HG03558 (cell line): ENCODE results near the gene LAPTM4A.

Experiments used
- ATAC-seq: cut with Tn5 transposase; IDR thresholded peaks from one replicate; pipeline ENCODE4 v1.9.1; 2021; ENCODE audit warnings: moderate number of reproducible peaks; ENCODE audit not compliant: unreplicated experiment; ENCODE audit errors: extremely low read depth

Gene LAPTM4A

GRCh38 chr2:20025065-20025786 is 26.2 kb downstream of the LAPTM4A start:
- no peak for ATAC-seq

- no peak for ATAC-seq
Observed at GRCh38 chr2:20023688-20024087, 27.7 kb downstream of the LAPTM4A start.

GRCh38 chr2:20021405-20022009 is 29.9 kb downstream of the LAPTM4A start:
- no peak for ATAC-seq

- no peak for ATAC-seq
Observed at GRCh38 chr2:20019747-20020146, 31.7 kb downstream of the LAPTM4A start.

GRCh38 chr2:20018601-20019152 is 32.8 kb downstream of the LAPTM4A start:
- ATAC-seq: no peak

GRCh38 chr2:20016346-20016745 is 35.1 kb downstream of the LAPTM4A start:
- ATAC-seq: no peak

- ATAC-seq: no peak
Observed at GRCh38 chr2:20015482-20016083, 35.8 kb downstream of the LAPTM4A start.

GRCh38 chr2:20013126-20013849 is 38.1 kb downstream of the LAPTM4A start:
- ATAC-seq: no peak

- ATAC-seq: no peak
Observed at GRCh38 chr2:20012282-20013125, 38.9 kb downstream of the LAPTM4A start, which contains the start of gene MATN3. MATN3 (minus strand) TSS chr2:20012668; CDS start chr2:20012631, 37 bp downstream.

GRCh38 chr2:20012032-20012281 is 39.5 kb downstream of the LAPTM4A start:
- ATAC-seq: no peak

- ATAC-seq: no peak
Observed at GRCh38 chr2:20011276-20012031, 40.0 kb downstream of the LAPTM4A start.

- ATAC-seq: no peak
Observed at GRCh38 chr2:20008703-20009102, 42.7 kb downstream of the LAPTM4A start.

- ATAC-seq: no peak
Observed at GRCh38 chr2:20005891-20006470, 45.4 kb downstream of the LAPTM4A start.

GRCh38 chr2:20005067-20005627 is 46.3 kb downstream of the LAPTM4A start:
- ATAC-seq: no peak

GRCh38 chr2:20001361-20001863 is 50.0 kb downstream of the LAPTM4A start:
- ATAC-seq: no peak

GRCh38 chr2:19993731-19994130 is 57.7 kb downstream of the LAPTM4A start:
- ATAC-seq: no peak

- ATAC-seq: no peak
Observed at GRCh38 chr2:19991895-19992294, 59.5 kb downstream of the LAPTM4A start.

GRCh38 chr2:19990416-19990728 is 61.1 kb downstream of the LAPTM4A start:
- ATAC-seq: no peak
